Neural cell (in vitro differentiated cells): ENCODE measurements around the gene WIZ.

Source experiments
- EP300 ChIP-seq: fragments of 450-650 bp; conservative IDR thresholded peaks from 2 replicates; pipeline ENCODE4 v1.6.1; 2014; ENCODE audit warnings: antibody characterized with exemption, mild to moderate bottlenecking, moderate library complexity; ENCODE audit not compliant: poor library complexity, severe bottlenecking
- EZH2 ChIP-seq: fragments of 200-600, 300-800 bp; shearing (Covaris generic), sonication (generic); IDR thresholded peaks from 2 replicates; pipeline ENCODE4 v1.6.1; 2014; ENCODE audit warnings: antibody characterized with exemption, low read length, borderline replicate concordance, mild to moderate bottlenecking; ENCODE audit not compliant: insufficient read depth, poor library complexity, severe bottlenecking
- MXI1 ChIP-seq: fragments of 450-650 bp; conservative IDR thresholded peaks from 2 replicates; pipeline ENCODE4 v1.6.1; 2014; ENCODE audit warnings: antibody characterized with exemption, mild to moderate bottlenecking; ENCODE audit not compliant: poor library complexity, severe bottlenecking
- POLR2AphosphoS5 ChIP-seq: IDR thresholded peaks from 2 replicates; pipeline ENCODE4 v1.6.1; 2012
- RAD21 ChIP-seq: fragments of 450-650 bp; conservative IDR thresholded peaks from 2 replicates; pipeline ENCODE4 v1.6.1; 2014; ENCODE audit warnings: antibody characterized with exemption, mild to moderate bottlenecking, moderate library complexity
- SMC3 ChIP-seq: fragments of 450-650 bp; conservative IDR thresholded peaks from 2 replicates; pipeline ENCODE4 v1.6.1; 2014; ENCODE audit warnings: antibody characterized with exemption, mild to moderate bottlenecking, moderate library complexity; ENCODE audit not compliant: poor library complexity
- TAF1 ChIP-seq: IDR thresholded peaks from 2 replicates; pipeline ENCODE4 v1.6.1; 2012; ENCODE audit warnings: low read depth
- TF ChIP-seq, protein P1 (sequence below): fragments of 450-650 bp; IDR thresholded peaks from 2 replicates; pipeline ENCODE4 v1.5.1; 2014; ENCODE audit warnings: antibody characterized with exemption, mild to moderate bottlenecking, moderate library complexity; ENCODE audit not compliant: poor library complexity, severe bottlenecking
- TF ChIP-seq, protein P2 (sequence below): IDR thresholded peaks from 2 replicates; pipeline ENCODE4 v1.6.1; 2012; ENCODE audit warnings: borderline replicate concordance

DNA sequence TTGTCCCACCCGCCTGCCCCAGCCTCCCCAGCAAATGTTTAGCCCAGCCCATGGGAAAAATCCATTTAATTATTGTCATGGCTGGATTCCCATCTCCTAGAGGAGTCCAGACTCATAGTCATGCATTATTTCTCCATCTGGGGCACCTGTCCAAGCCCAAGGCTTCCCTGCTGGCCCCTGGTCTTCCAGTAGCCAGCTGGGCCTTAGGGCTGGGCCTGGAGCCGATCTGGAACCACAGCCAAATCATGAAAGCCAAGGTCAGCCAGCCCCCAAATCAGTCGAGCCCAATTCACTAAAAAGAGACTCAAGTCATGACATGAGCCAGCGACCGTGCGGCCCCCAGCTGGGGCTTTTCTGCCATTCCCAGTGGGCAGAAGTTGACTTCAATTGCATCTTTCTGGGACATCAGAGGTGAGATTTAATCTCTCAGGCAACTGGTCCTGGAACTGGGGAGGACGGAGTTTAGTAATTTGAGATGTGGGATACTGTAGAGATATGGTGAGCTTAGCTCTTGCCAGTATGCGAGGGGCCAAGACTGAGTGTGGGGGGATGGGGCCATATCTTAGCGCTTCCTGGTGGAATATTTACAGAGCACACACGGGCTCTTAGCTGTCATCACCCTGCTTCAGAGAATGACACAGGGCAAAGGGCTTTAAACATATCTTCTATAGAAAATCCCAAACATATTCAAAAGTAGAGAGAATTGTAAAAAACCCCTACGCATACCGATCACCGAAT, 38.9 kb upstream of the WIZ start:
- TF ChIP-seq EZH2 = no peak
- TF ChIP-seq, protein P1, sequence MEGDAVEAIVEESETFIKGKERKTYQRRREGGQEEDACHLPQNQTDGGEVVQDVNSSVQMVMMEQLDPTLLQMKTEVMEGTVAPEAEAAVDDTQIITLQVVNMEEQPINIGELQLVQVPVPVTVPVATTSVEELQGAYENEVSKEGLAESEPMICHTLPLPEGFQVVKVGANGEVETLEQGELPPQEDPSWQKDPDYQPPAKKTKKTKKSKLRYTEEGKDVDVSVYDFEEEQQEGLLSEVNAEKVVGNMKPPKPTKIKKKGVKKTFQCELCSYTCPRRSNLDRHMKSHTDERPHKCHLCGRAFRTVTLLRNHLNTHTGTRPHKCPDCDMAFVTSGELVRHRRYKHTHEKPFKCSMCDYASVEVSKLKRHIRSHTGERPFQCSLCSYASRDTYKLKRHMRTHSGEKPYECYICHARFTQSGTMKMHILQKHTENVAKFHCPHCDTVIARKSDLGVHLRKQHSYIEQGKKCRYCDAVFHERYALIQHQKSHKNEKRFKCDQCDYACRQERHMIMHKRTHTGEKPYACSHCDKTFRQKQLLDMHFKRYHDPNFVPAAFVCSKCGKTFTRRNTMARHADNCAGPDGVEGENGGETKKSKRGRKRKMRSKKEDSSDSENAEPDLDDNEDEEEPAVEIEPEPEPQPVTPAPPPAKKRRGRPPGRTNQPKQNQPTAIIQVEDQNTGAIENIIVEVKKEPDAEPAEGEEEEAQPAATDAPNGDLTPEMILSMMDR = no peak
- TF ChIP-seq TAF1 = no peak
- TF ChIP-seq RAD21 = no peak
- no peak for TF ChIP-seq POLR2AphosphoS5
- TF ChIP-seq, protein P2, sequence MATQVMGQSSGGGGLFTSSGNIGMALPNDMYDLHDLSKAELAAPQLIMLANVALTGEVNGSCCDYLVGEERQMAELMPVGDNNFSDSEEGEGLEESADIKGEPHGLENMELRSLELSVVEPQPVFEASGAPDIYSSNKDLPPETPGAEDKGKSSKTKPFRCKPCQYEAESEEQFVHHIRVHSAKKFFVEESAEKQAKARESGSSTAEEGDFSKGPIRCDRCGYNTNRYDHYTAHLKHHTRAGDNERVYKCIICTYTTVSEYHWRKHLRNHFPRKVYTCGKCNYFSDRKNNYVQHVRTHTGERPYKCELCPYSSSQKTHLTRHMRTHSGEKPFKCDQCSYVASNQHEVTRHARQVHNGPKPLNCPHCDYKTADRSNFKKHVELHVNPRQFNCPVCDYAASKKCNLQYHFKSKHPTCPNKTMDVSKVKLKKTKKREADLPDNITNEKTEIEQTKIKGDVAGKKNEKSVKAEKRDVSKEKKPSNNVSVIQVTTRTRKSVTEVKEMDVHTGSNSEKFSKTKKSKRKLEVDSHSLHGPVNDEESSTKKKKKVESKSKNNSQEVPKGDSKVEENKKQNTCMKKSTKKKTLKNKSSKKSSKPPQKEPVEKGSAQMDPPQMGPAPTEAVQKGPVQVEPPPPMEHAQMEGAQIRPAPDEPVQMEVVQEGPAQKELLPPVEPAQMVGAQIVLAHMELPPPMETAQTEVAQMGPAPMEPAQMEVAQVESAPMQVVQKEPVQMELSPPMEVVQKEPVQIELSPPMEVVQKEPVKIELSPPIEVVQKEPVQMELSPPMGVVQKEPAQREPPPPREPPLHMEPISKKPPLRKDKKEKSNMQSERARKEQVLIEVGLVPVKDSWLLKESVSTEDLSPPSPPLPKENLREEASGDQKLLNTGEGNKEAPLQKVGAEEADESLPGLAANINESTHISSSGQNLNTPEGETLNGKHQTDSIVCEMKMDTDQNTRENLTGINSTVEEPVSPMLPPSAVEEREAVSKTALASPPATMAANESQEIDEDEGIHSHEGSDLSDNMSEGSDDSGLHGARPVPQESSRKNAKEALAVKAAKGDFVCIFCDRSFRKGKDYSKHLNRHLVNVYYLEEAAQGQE = no peak
- TF ChIP-seq EP300 = no peak
- TF ChIP-seq MXI1 = no peak
- no peak for TF ChIP-seq SMC3
